ENCODE measurements around the gene PLRG1. TPM values are rescaled to one million over a fixed set of nuclear protein-coding genes. Genes with fewer than 3 reads are reported as not detected.
A peak's percentile ranks its signal among the peaks of the same experiment; 100 is the strongest.

Gene PLRG1
- total RNA-seq, 4 donors from 2014 or later, result 36.0 to 59.5 (median 44.8) TPM

DNA sequence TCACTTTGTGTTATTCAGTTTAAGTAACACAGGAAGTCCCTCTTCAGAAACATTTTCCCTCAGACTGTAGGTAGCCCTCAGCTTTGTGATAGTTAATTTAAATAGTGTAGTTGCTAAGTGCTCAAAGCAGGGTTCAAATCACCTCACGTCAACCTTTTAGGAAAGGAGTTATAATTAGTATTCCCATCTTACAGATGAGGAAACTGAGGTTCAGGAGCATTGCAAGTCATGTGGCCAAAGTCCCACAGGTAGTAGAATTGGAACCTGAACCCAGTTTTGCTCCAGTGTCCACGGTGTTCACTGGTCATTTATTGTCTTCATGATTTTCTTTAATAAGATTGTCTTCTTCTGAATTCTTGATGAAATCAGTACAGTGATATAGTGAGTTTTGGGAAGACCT, 54.3 kb downstream of the PLRG1 start:
- Histone ChIP-seq H3K4me3 (no peak overlapping the region), H3K36me3 (no peaks in the 10 kb centered on the region), H3K4me1 (peaks cover 15% of the 10 kb centered on the region), H3K9me3 (no peaks in the 10 kb centered on the region), H3K27ac (no peak overlapping the region), H3K27me3 (peaks cover 37% of the 10 kb centered on the region)
- 93% methylated on average over 2 of the region's 2 CpGs for WGBS
- TF ChIP-seq EP300 (IDR thresholded peaks at IDR 0.05) (no peak), POLR2AphosphoS5 (IDR thresholded peaks at IDR 0.05) (no peak), POLR2A (IDR thresholded peaks at IDR 0.05) (no peak)
- TF ChIP-seq, protein P1, sequence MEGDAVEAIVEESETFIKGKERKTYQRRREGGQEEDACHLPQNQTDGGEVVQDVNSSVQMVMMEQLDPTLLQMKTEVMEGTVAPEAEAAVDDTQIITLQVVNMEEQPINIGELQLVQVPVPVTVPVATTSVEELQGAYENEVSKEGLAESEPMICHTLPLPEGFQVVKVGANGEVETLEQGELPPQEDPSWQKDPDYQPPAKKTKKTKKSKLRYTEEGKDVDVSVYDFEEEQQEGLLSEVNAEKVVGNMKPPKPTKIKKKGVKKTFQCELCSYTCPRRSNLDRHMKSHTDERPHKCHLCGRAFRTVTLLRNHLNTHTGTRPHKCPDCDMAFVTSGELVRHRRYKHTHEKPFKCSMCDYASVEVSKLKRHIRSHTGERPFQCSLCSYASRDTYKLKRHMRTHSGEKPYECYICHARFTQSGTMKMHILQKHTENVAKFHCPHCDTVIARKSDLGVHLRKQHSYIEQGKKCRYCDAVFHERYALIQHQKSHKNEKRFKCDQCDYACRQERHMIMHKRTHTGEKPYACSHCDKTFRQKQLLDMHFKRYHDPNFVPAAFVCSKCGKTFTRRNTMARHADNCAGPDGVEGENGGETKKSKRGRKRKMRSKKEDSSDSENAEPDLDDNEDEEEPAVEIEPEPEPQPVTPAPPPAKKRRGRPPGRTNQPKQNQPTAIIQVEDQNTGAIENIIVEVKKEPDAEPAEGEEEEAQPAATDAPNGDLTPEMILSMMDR (IDR thresholded peaks at IDR 0.05), result no peak
- no peak for DNase-seq (ENCODE audit: low spot score in 2 of 2)

DNA sequence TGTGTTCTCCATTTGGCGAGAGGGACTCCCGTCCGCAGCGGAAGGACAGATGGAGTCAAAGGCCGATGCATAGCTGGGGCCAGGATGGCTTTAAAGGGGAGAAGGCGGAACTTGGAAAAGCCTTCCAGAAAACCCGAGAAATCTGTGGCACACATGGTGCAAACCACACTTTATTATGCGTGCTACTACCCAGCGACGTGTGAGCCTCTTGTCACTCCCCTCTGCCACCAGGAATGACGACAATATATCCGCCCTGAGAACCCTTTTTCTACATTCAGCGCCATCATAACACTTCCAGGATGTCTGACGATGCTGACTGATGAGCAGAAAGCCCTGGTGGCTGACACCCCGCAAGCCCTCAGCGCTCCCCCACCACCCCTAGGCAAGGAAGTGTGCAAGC, 57.9 kb downstream of the PLRG1 start:
- H3K27ac ChIP-seq, result no peak overlapping the region
- H3K27me3 ChIP-seq, result peaks cover 57% of the 10 kb centered on the region
- H3K36me3 ChIP-seq, result no peaks in the 10 kb centered on the region
- WGBS, result 7% methylated on average over 10 of the region's 16 CpGs
- H3K4me1 ChIP-seq, result peaks cover 25% of the 10 kb centered on the region
- peak overlapping the region; percentile 48 for H3K4me3 ChIP-seq
- H3K9me3 ChIP-seq, result no peaks in the 10 kb centered on the region
- no peak for DNase-seq (ENCODE audit: low spot score in 2 of 2)
- TF ChIP-seq POLR2A (IDR thresholded peaks at IDR 0.05) (no peak), EP300 (IDR thresholded peaks at IDR 0.05) (no peak), POLR2AphosphoS5 (IDR thresholded peaks at IDR 0.05) (no peak)
- TF ChIP-seq, protein P1 (IDR thresholded peaks at IDR 0.05), result no peak

DNA sequence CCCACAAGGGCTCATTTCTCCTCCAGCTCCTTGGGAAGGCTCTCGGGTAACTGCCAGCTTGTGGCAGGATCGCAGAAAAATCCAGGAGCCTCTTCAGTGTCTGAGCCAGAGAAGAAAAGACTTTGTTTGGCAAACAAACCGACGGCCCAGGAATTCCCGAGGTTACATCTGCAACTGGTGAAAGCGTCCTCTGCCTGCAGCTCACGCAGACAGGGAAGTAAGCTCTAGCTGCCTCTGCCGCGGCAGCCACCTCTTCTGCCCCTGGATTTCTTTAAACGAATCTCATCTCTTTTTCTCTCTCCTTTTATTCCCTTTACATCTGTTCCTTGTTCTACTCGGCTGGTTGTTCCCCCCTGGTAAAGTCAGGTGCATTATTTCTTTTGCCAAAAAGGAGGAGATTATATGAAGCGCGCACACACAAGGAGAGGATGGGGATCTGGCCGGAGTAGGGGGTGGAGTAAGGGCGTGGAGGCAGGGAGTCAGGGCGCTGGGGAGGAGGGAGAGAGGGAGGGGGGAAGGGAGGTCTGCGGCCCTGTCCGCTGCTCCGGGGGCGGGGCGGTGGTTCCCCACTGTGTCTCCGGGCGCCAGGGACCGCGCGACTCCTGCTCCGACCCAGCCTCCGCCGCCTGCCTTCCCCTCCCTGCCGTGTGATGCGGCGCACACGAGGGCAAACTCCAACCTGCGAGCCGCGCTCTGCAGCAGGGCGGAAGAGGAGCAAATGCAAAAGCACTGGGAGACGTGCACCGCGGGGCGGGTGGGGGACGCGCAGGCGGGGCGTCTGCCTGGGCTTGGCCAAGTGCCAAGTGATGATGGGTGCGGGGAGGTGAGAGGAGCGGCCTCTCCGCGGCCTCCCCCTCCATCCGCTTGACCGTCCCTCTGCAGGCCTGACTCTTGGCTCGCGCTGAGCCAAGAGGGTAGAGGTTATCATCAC, 58.6 kb downstream of the PLRG1 start, which contains the start of gene DCHS2:
DCHS2 (minus strand) TSS at position 459 of the 931 bp plus-strand sequence; CDS start at position 15, 444 bp downstream.
- DNase-seq (ENCODE audit: low spot score in 2 of 2), result peak in 1 of 2 donors; percentile 57
- Histone ChIP-seq H3K4me1 (peaks cover 25% of the 10 kb centered on the region), H3K27ac (no peak within 1 kb of the TSS), H3K9me3 (no peaks in the 10 kb centered on the region), H3K36me3 (no peaks in the 10 kb centered on the region), H3K4me3 (peak within 1 kb of the TSS; percentile 48), H3K27me3 (peaks cover 54% of the 10 kb centered on the region)
- WGBS, result under 1% methylated on average over 50 of the region's 53 CpGs
- TF ChIP-seq, protein P1 (IDR thresholded peaks at IDR 0.05), result no peak
- TF ChIP-seq POLR2AphosphoS5 (IDR thresholded peaks at IDR 0.05) (no peak), POLR2A (IDR thresholded peaks at IDR 0.05) (no peak), EP300 (IDR thresholded peaks at IDR 0.05) (no peak)

DNA sequence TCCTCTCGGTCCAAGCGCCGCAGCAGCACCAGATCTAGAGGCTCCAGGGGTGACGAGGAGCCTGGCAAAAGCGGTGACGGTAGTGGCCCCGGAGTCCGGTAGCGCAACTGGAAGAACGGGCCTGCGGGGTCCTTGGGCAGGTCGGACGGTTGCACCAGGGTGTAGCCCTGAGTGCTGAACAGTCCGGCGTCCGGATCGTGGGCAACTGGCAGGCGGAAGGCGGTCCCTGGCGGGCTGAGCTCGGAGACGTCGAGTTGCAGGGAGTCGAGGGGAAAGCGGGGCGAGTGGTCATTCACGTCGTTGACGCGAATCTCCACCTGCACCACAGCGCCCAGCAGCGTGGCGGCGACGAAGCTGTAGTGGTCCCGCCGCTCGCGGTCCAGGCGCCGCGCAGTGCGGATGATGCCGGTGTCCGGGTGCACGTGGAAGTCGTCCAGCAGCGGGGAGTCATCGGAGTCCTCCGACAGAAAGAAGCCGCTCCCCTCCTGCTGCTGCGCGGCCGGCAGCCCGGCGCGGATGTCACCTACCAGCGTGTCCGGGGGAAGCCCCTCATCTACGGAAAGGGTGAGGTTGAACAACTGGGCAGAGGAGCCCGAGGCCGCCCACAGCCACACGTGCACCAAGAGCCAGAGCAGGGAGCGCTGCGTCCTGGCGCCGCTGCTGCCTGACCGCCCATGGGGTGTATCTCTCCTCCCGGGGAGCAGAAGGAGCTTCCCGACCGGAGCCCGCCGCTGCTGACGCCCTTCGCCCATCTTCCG, 59.4 kb downstream of the PLRG1 start:
- Histone ChIP-seq H3K4me1 (peaks cover 25% of the 10 kb centered on the region), H3K27ac (no peak overlapping the region), H3K36me3 (no peaks in the 10 kb centered on the region), H3K4me3 (peak overlapping the region; percentile 48), H3K27me3 (peaks cover 57% of the 10 kb centered on the region), H3K9me3 (no peaks in the 10 kb centered on the region)
- DNase-seq (ENCODE audit: low spot score in 2 of 2), result no peak
- TF ChIP-seq EP300 (IDR thresholded peaks at IDR 0.05) (no peak), POLR2AphosphoS5 (IDR thresholded peaks at IDR 0.05) (no peak), POLR2A (IDR thresholded peaks at IDR 0.05) (no peak)
- TF ChIP-seq, protein P1 (IDR thresholded peaks at IDR 0.05), result no peak
- WGBS, result 1% methylated on average over 48 of the region's 76 CpGs

DNA sequence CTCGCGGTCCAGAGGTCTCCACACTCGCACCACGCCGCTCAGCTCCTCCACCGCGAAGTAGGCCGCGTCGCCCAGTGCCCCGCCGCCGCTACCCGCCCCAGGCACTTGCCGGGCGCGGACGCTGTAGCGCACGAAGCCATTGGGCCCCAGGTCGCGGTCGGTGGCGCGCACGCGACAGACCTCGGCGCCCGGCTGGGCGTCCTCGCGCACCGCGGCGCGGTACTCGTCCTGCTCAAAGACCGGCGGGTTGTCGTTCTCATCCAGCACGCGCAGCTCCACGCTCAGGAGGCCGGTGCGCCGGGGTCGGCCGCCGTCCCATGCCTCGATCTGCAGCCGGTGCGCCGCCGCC, 60.0 kb downstream of the PLRG1 start:
- WGBS, result 17% methylated on average over 6 of the region's 55 CpGs
- Histone ChIP-seq H3K27me3 (peaks cover 57% of the 10 kb centered on the region), H3K4me3 (peak overlapping the region; percentile 48)

More for the DNA sequence above, 60.0 kb downstream of the PLRG1 start:
- no peak for TF ChIP-seq POLR2AphosphoS5 (IDR thresholded peaks at IDR 0.05)
- TF ChIP-seq, protein P1 (IDR thresholded peaks at IDR 0.05), result no peak
- TF ChIP-seq POLR2A (IDR thresholded peaks at IDR 0.05), result no peak
- TF ChIP-seq EP300 (IDR thresholded peaks at IDR 0.05), result no peak
- peaks cover 25% of the 10 kb centered on the region for H3K4me1 ChIP-seq
- H3K9me3 ChIP-seq, result no peaks in the 10 kb centered on the region
- H3K27ac ChIP-seq, result no peak overlapping the region
- no peak for DNase-seq (ENCODE audit: low spot score in 2 of 2)
- H3K36me3 ChIP-seq, result no peaks in the 10 kb centered on the region
